Fibroblast of pulmonary artery (primary cell): ENCODE data around the gene CLASP1.
A peak's percentile ranks its signal among the peaks of the same experiment; 100 is the strongest.

Experiments
- DNase-seq: peaks from one replicate; pipeline ENCODE4 v3.0.0-alpha.2; 2010; ENCODE audit warnings: low read depth
- H3K4me3 ChIP-seq: replicated peaks from 2 replicates; pipeline ENCODE4 v1.5.1; 2011; ENCODE audit warnings: low read depth, mild to moderate bottlenecking, control low read depth, low read length, moderate library complexity
- TF ChIP-seq, protein P1 (sequence below): IDR thresholded peaks from 2 replicates; pipeline ENCODE4 v1.5.1; 2011; ENCODE audit warnings: mild to moderate bottlenecking, control low read depth, low read length, inconsistent platforms; ENCODE audit errors: missing control alignments

Gene CLASP1

GRCh38 chr2:121490584-121491133 lies 158.6 kb downstream of the CLASP1 start:
- H3K4me3 ChIP-seq = no peak overlapping the region
- TF ChIP-seq, protein P1, sequence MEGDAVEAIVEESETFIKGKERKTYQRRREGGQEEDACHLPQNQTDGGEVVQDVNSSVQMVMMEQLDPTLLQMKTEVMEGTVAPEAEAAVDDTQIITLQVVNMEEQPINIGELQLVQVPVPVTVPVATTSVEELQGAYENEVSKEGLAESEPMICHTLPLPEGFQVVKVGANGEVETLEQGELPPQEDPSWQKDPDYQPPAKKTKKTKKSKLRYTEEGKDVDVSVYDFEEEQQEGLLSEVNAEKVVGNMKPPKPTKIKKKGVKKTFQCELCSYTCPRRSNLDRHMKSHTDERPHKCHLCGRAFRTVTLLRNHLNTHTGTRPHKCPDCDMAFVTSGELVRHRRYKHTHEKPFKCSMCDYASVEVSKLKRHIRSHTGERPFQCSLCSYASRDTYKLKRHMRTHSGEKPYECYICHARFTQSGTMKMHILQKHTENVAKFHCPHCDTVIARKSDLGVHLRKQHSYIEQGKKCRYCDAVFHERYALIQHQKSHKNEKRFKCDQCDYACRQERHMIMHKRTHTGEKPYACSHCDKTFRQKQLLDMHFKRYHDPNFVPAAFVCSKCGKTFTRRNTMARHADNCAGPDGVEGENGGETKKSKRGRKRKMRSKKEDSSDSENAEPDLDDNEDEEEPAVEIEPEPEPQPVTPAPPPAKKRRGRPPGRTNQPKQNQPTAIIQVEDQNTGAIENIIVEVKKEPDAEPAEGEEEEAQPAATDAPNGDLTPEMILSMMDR = no peak
- DNase-seq = no peak

- peak; percentile 13 for DNase-seq
- H3K4me3 ChIP-seq = no peak overlapping the region
- TF ChIP-seq, protein P1 = no peak
Observed at GRCh38 chr2:121489911-121490583, 159.2 kb downstream of the CLASP1 start.

DNA sequence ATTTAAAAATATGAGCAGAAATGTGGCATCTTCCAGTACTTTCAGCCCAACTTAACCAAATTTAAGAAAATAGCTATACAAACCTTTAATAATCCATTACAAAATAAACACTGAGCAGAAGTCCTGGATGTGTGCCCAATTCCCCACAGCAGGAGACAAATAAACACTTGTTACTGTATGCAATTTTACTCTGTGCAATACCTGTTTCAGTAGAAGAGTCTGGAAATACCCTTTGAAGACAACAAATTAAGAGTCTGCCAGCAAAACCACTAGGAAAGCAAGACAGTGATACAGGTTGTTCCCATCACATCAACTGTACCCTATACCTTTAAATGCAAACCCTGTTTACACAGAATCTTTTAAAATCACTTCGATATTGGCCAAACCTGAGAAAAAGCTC lies 160.0 kb downstream of the CLASP1 start:
- H3K4me3 ChIP-seq = no peak overlapping the region
- TF ChIP-seq, protein P1 = no peak
- peak; percentile 60 for DNase-seq

DNA sequence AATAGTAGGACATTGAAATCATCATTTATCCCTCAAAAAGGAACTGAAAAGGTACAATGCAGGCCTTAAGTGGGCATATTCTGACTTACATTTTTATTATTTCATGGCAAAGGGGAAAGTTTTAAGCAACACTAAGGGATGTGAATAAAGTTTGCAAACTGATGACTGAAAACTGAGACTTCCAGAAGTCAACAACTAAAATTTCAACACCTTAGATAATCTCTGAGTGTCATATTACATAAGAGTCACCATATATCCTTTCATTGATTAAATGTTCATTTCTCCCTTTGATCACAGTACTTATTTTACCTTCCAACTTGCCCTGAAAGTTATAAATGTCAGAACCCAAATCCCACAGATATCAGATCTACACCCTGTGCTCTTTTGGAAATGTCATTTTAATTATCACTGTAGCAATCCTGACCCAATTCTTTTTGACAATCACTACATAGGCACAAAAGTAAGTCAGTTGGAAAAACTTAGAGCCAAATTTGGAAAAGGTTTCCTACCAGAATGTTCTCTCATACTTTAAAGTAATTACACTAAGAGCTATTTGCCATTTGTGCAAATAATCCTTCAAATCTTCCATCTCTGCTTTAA lies 163.0 kb downstream of the CLASP1 start:
- no peak for DNase-seq

GRCh38 chr2:121485039-121485438 lies 164.2 kb downstream of the CLASP1 start:
- no peak overlapping the region for H3K4me3 ChIP-seq
- TF ChIP-seq, protein P1 = no peak
- peak; percentile 77 for DNase-seq

More for the DNA sequence above, 163.0 kb downstream of the CLASP1 start:
- TF ChIP-seq, protein P1 = no peak
- no peak overlapping the region for H3K4me3 ChIP-seq

GRCh38 chr2:121483846-121484245 lies 165.4 kb downstream of the CLASP1 start:
- TF ChIP-seq, protein P1 = no peak
- DNase-seq = no peak
- no peak overlapping the region for H3K4me3 ChIP-seq
